ENCODE measurements around the gene TMEM236.

DNA sequence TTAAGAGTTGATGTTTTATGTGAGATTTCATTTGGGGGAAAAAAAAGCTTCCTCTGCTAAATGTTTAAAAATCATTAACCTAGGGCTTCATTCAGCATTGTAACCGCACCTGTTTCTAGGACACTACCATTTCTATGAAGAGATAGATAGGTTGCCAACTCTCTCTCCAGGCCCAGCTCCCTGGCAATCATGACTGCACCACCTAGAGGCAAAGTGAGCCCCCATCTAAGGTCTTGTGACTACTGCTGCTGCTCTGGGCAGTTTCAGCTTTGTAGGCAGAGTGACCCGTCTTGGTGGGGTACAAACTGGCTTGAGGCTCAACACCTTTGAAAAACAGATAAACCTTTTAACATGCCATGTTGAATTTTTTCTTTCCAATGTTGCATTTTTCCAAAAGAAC lies 29.9 kb downstream of the TMEM236 start:
- TF ChIP-seq EZH2 (IDR thresholded peaks at IDR 0.05) (no peak), POLR2A (IDR thresholded peaks at IDR 0.05; ENCODE audit: borderline replicate concordance, extremely low read depth, insufficient read depth, insufficient read length) (no peak), CTCF (IDR thresholded peaks at IDR 0.05 in 2 of 3, conservative IDR thresholded peaks at IDR 0.05 in 1 of 3; ENCODE audit: borderline replicate concordance in 1 of 3, insufficient read depth in 1 of 3, low read depth in 2 of 3, low read length in 2 of 3) (peak in 2 of 3 experiments; percentile 24 to 48; a peak in 3 of 6 replicates), SIN3A (IDR thresholded peaks at IDR 0.05; ENCODE audit: low read depth) (no peak), SP1 (IDR thresholded peaks at IDR 0.05; ENCODE audit: low read depth) (no peak), TCF7L2 (IDR thresholded peaks at IDR 0.05; ENCODE audit: borderline replicate concordance, extremely low read depth, insufficient read depth, insufficient read length) (no peak), POLR2AphosphoS5 (IDR thresholded peaks at IDR 0.05; ENCODE audit: low read depth, low read length) (no peak), JUND (IDR thresholded peaks at IDR 0.05) (no peak), EZH2phosphoT487 (IDR thresholded peaks at IDR 0.05; ENCODE audit: borderline replicate concordance) (no peak)
- TF ChIP-seq, protein P1, sequence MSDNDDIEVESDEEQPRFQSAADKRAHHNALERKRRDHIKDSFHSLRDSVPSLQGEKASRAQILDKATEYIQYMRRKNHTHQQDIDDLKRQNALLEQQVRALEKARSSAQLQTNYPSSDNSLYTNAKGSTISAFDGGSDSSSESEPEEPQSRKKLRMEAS (IDR thresholded peaks at IDR 0.05) = no peak

Measured in HCT116 (cell line).